GM18499 (cell line): Measurements from ENCODE around the gene RNF113A.
"Not testable (repeated sequence)": the region's sequence is repeated elsewhere in the genome, so short reads cannot be mapped to it uniquely, and the experiment has no call there.

Experiments
- ATAC-seq: cut with Tn5 transposase; IDR thresholded peaks from one replicate; pipeline ENCODE4 v1.9.1; 2021; ENCODE audit warnings: moderate number of reproducible peaks; ENCODE audit not compliant: insufficient read depth, unreplicated experiment

The RNF113A gene

GRCh38 chrX:119852382-119853353 lies 18.9 kb downstream of the RNF113A start, which contains the start of gene UPF3B:
Gene UPF3B (minus strand): TSS chrX:119852963. CDS start chrX:119852928, 35 bp downstream.
- ATAC-seq = peak; percentile 95

GRCh38 chrX:119833905-119834304 lies 37.6 kb downstream of the RNF113A start:
- no peak for ATAC-seq

- no peak for ATAC-seq
Observed at GRCh38 chrX:119828446-119828845, 43.1 kb downstream of the RNF113A start.

GRCh38 chrX:119826399-119826959 lies 45.1 kb downstream of the RNF113A start:
- no peak for ATAC-seq

- not testable (repeated sequence) for ATAC-seq
Observed at GRCh38 chrX:119824221-119824620, 47.3 kb downstream of the RNF113A start.

GRCh38 chrX:119821703-119822102 lies 49.8 kb downstream of the RNF113A start:
- peak; percentile 92 for ATAC-seq
